GM12878 (cell line): Measurements from ENCODE around the gene CBFA2T3. TPM values are rescaled to one million over a fixed set of nuclear protein-coding genes. Genes with fewer than 3 reads are reported as not detected.
A peak's percentile ranks its signal among the peaks of the same experiment; 100 is the strongest.

Source experiments
- ATAC-seq: fragments of 200-7000 bp; cut with Tn5 transposase; 3 replicates; pipeline ENCODE4 v1.9.1; 2020; ENCODE audit warnings: mild to moderate bottlenecking, moderate library complexity
- BruUV-seq: library from RNA; stranded (reverse); fragments of 400-500 nt; replicated peaks from 2 replicates; lab custom pipeline; 2021; lab: Mats Ljungman, UMichigan
- CTCF ChIA-PET: fragments of 300-600 bp; sonication (Branson Sonifier 250); formaldehyde crosslinking; extraction: SDS; loops from one replicate; lab custom pipeline; 2021; ENCODE audit warnings: inconsistent platforms; lab: Yijun Ruan, JAX
- POLR2A ChIA-PET: fragments of 350-600 bp; formaldehyde crosslinking; extraction: SDS; loops from one replicate; lab custom pipeline; 2021; ENCODE audit warnings: inconsistent platforms; lab: Charles Lee
- RAD21 ChIA-PET: fragments of 300-600 bp; sonication (Branson Sonifier 250); formaldehyde crosslinking; loops from one replicate; lab custom pipeline; 2023; ENCODE audit warnings: antibody characterized with exemption; ENCODE audit not compliant: unreplicated experiment; lab: Charles Lee
- SMC1A ChIA-PET: fragments of 300-600 bp; sonication (Branson Sonifier 250); formaldehyde crosslinking; loops from one replicate; lab custom pipeline; 2023; ENCODE audit not compliant: unreplicated experiment, uncharacterized antibody; lab: Charles Lee
- DNase-seq: peaks from one replicate; pipeline ENCODE4 v3.0.0-alpha.2; 2011; ENCODE audit warnings: low read depth, low spot score
- FAIRE-seq: peaks from 3 replicates; lab custom pipeline; 2011; peaks lifted over from hg19 to GRCh38; lab: Jason Lieb, UNC
- H2AFZ ChIP-seq: 2 replicates; pipeline ENCODE4 v1.6.0; 2011; ENCODE audit warnings: low read depth, low read length, control low read depth; ENCODE audit not compliant: control insufficient read depth
- H3K27ac ChIP-seq: 2 replicates; pipeline ENCODE4 v1.5.1; 2011; ENCODE audit warnings: control low read depth; ENCODE audit not compliant: control insufficient read depth, insufficient read depth
- H3K27me3 ChIP-seq, 2 experiments: replicated peaks in 1 of 2; 2 replicates each; pipeline versions ENCODE4 v1.6.0 to v1.6.1; 2011; ENCODE audit warnings: low read length in 1 of 2; ENCODE audit not compliant: control insufficient read depth in 2 of 2, insufficient read depth in 2 of 2
- H3K36me3 ChIP-seq, 2 experiments: 2 replicates each; pipeline ENCODE4 v1.5.1; 2011; ENCODE audit warnings: low read length in 1 of 2; ENCODE audit not compliant: control insufficient read depth in 2 of 2, insufficient read depth in 2 of 2
- H3K4me1 ChIP-seq: 2 replicates; pipeline ENCODE4 v1.6.1; 2011; ENCODE audit warnings: mild to moderate bottlenecking, low read length, moderate library complexity, mixed read lengths; ENCODE audit not compliant: control insufficient read depth, insufficient read depth
- H3K4me2 ChIP-seq: 2 replicates; pipeline ENCODE4 v1.6.0; 2011; ENCODE audit warnings: control low read depth; ENCODE audit not compliant: control insufficient read depth, insufficient read depth
- H3K4me3 ChIP-seq: fragments of 200-600 bp; sonication (generic); 2 replicates; pipeline ENCODE4 v1.5.1; 2016
- H3K79me2 ChIP-seq: 2 replicates; pipeline ENCODE4 v1.6.0; 2011; ENCODE audit warnings: low read length; ENCODE audit not compliant: control insufficient read depth, insufficient read depth
- H3K9ac ChIP-seq: 2 replicates; pipeline ENCODE4 v1.8.0; 2011; ENCODE audit warnings: low read length, control low read depth, mixed read lengths; ENCODE audit not compliant: control insufficient read depth, insufficient read depth
- H3K9me3 ChIP-seq: replicated peaks from 3 replicates; pipeline ENCODE4 v1.5.1; 2011; ENCODE audit warnings: mild to moderate bottlenecking, low read length; ENCODE audit not compliant: control insufficient read depth, insufficient read depth
- H4K20me1 ChIP-seq: 2 replicates; pipeline ENCODE4 v1.6.0; 2011; ENCODE audit not compliant: control insufficient read depth, insufficient read depth
- ATF7 ChIP-seq: fragments of 450-650 bp; IDR thresholded peaks from 2 replicates; pipeline ENCODE4 v1.6.1; 2016; ENCODE audit warnings: low read depth, mild to moderate bottlenecking
- DPF2 ChIP-seq: fragments of 450-650 bp; IDR thresholded peaks from 2 replicates; pipeline ENCODE4 v1.6.1; 2017; ENCODE audit warnings: mild to moderate bottlenecking
- KAT2A ChIP-seq: conservative IDR thresholded peaks from 2 replicates; pipeline ENCODE4 v1.6.1; 2011; ENCODE audit warnings: low read depth, low read length; ENCODE audit not compliant: control insufficient read depth
- MXI1 ChIP-seq: fragments of 150-350 bp; IDR thresholded peaks from 2 replicates; pipeline ENCODE4 v1.6.1; 2011; ENCODE audit warnings: low read depth, mild to moderate bottlenecking, inconsistent platforms, low read length, improper control_type of control experiment
- MYB ChIP-seq: fragments of 150-350 bp; IDR thresholded peaks from 2 replicates; pipeline ENCODE4 v1.6.1; 2014; ENCODE audit warnings: mild to moderate bottlenecking, low read depth, low read length, borderline replicate concordance
- NR2C2 ChIP-seq: IDR thresholded peaks from 2 replicates; pipeline ENCODE4 v1.6.1; 2011; ENCODE audit warnings: borderline replicate concordance, low read depth; ENCODE audit not compliant: control insufficient read depth, insufficient read length
- RAD21 ChIP-seq: IDR thresholded peaks from 2 replicates; pipeline ENCODE4 v1.6.1; 2011; ENCODE audit warnings: mild to moderate bottlenecking, low read depth, low read length, moderate library complexity; ENCODE audit not compliant: insufficient read depth
- RUNX3 ChIP-seq: IDR thresholded peaks from 2 replicates; pipeline ENCODE4 v1.6.1; 2012; ENCODE audit warnings: low read length, inconsistent platforms
- SIN3A ChIP-seq: IDR thresholded peaks from 2 replicates; pipeline ENCODE4 v1.6.1; 2012; ENCODE audit warnings: low read depth, low read length, improper control_type of control experiment
- SMARCA5 ChIP-seq: fragments of 450-650 bp; IDR thresholded peaks from 2 replicates; pipeline ENCODE4 v1.6.1; 2017; ENCODE audit warnings: mild to moderate bottlenecking
- SMC3 ChIP-seq: IDR thresholded peaks from 2 replicates; pipeline ENCODE4 v1.6.1; 2011; ENCODE audit warnings: low read length, improper control_type of control experiment, borderline replicate concordance
- TCF12 ChIP-seq: IDR thresholded peaks from 2 replicates; pipeline ENCODE4 v1.6.1; 2011; ENCODE audit warnings: low read depth, mild to moderate bottlenecking, low read length
- YY1 ChIP-seq: IDR thresholded peaks from 2 replicates; pipeline ENCODE4 v1.6.1; 2011; ENCODE audit warnings: low read depth, mild to moderate bottlenecking, low read length
- WGBS: methylation state at CpG from one replicate; pipeline ENCODE4 v1.1.6; 2016; ENCODE audit warnings: low lambda C conversion rate; ENCODE audit not compliant: insufficient replicate concordance, insufficient coverage; ENCODE audit errors: missing lambda C conversion rate; 5-methylcytosine and 5-hydroxymethylcytosine counted together
- in situ Hi-C: fragments of 300-500 bp; cut with MboI; formaldehyde crosslinking; loops from 9 replicates; pipeline ENCODE4 v1.14.3; 2018; ENCODE audit warnings: mixed read lengths
- intact Hi-C: fragments of 100-400 bp; cut with micrococcal nuclease; formaldehyde crosslinking; loops from one replicate; pipeline ENCODE4 v1.14.2; 2022; ENCODE audit not compliant: unreplicated experiment
- polyA plus RNA-seq, 11 experiments: library from polyadenylated mRNA; depleted of rRNA in 4 of 11; unstranded in 6 of 11; stranded (reverse) in 5 of 11; fragments of >200 nt; fragmentation: Nextera tagmentation in 4 of 11; fragmentation: Illumina TruSeq in 1 of 11; extraction: Ambion mirVana in 4 of 11; extraction: Trizol in 1 of 11; gene quantifications; 1 replicate in 1 of 11; 2 replicates in 10 of 11; pipeline versions ENCODE4 v1.2.1 to v1.2.3, GENCODE V29; 2011 to 2016; ENCODE audit warnings: inconsistent platforms in 2 of 11, missing spikeins in 2 of 11, low read depth in 1 of 11
- total RNA-seq, 4 experiments: library from RNA; depleted of rRNA in 3 of 4; stranded (reverse); fragments of >200 nt in 3 of 4; fragmentation: Illumina TruSeq in 1 of 4; extraction: Trizol in 1 of 4; gene quantifications; 2 replicates each; pipeline versions ENCODE4 v1.2.1 to v1.2.3, GENCODE V29; 2013 to 2021
- TF ChIP-seq, protein P1 (sequence below): IDR thresholded peaks from 2 replicates; pipeline ENCODE4 v1.6.1; 2011; ENCODE audit warnings: borderline replicate concordance, low read depth, mild to moderate bottlenecking, moderate library complexity, low read length; ENCODE audit not compliant: insufficient read depth, poor library complexity, severe bottlenecking
- TF ChIP-seq, protein P2 (sequence below): fragments of 450-650 bp; IDR thresholded peaks from 2 replicates; pipeline ENCODE4 v1.6.1; 2017; ENCODE audit warnings: low read depth, mild to moderate bottlenecking, moderate library complexity
- TF ChIP-seq, protein P3 (sequence below), 3 experiments: IDR thresholded peaks in 2 of 3; conservative IDR thresholded peaks in 1 of 3; 2 replicates each; pipeline ENCODE4 v1.5.1; 2011; ENCODE audit warnings: low read depth in 3 of 3, low read length in 3 of 3, mild to moderate bottlenecking in 3 of 3, control low read depth in 2 of 3, moderate library complexity in 2 of 3, inconsistent platforms in 1 of 3, mixed read lengths in 1 of 3; ENCODE audit not compliant: control insufficient read depth in 2 of 3, insufficient read depth in 1 of 3; ENCODE audit errors: extremely low read depth in 1 of 3

The CBFA2T3 gene
- total and polyA plus RNA-seq, 10 of the 15 experiments (the other 5 are each of a cell fraction or from before 2014, with no cell fraction given), result 0.69 to 42.6 (median 4.5) TPM

DNA sequence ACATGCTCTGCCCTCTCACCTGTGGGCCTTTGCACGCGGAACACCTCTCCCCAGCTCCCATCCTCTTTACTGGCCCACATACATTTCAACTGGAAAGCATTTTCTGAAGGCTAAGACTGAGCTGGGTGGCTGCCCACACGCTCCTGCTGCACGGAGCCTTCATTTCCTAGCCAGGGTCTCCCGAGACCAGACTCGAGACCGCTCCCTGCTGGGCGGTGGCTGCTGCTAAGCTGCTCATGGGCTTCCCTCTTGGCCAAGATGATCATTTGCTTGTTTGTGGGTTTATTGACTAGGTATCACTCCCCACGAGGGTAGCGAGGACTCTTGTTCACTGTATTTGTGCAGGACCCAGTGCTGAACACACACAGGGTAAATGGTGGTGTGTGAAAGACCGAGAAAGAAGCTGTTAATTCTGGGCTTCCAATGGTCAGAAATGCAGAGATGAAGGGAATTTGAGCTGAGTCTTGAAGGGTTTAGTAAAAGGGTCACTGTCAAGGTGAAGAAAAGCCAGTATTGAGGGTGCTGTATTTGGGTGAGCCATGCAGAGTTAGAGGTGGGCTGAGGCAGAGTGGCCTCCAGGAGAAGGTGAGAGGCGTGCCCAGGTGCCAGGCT is 119.2 kb downstream of the CBFA2T3 start:
- peak; percentile 78 for ATAC-seq
- H3K36me3 ChIP-seq, result peaks cover 4 to 5% of the 10 kb centered on the region in 2 experiments; a peak in 3 of 4 replicates
- 9% methylated on average over 12 of the region's 12 CpGs for WGBS
- H2AFZ ChIP-seq, result peak overlapping the region; percentile 95
- H3K27me3 ChIP-seq, result no peaks in the 10 kb centered on the region
- POLR2A ChIA-PET, result interaction anchor here (0.9 to 1.5 kb wide), 4 partner anchors 45 to 307 kb away, joined by 3 to 8 read pairs (median 4); partner anchors contain the start of gene APRT
- H3K9me3 ChIP-seq, result no peaks in the 10 kb centered on the region
- no TSS peak for BruUV-seq
- H3K9ac ChIP-seq, result peak overlapping the region; percentile 69
- RAD21 ChIA-PET, result interaction anchor here (0.8 to 1.8 kb wide), 7 partner anchors 46 to 359 kb away, joined by 3 to 14 read pairs (median 4); partner anchors contain the start of genes APRT, CDH15, PIEZO1 and ZNF778
- intact Hi-C loops (loop anchor here (1.0 to 5.0 kb wide), 3 partner anchors 46 to 121 kb away; partner anchors contain the start of gene APRT), in situ Hi-C loops (no loop called here)
- no peak for DNase-seq
- FAIRE-seq, result peak; percentile 99
- peak overlapping the region; percentile 93 for H3K4me2 ChIP-seq
- CTCF ChIA-PET, result interaction anchor here (0.7 to 2.9 kb wide), 18 partner anchors 12 to 812 kb away, joined by 3 to 19 read pairs (median 3); partner anchors contain the start of gene APRT
- H3K79me2 ChIP-seq, result peaks cover 13% of the 10 kb centered on the region
- SMC1A ChIA-PET, result interaction anchor here (0.7 to 2.0 kb wide), 11 partner anchors 17 to 154 kb away, joined by 3 to 5 read pairs (median 3); no protein-coding TSS in a partner anchor
- 0 out of 2 replicates have a peak, but pooled peaks cover 2% of the 10 kb centered on the region for H4K20me1 ChIP-seq
- peak overlapping the region; percentile 64; the same call in 1 of the 2 replicates for H3K27ac ChIP-seq
- H3K4me3 ChIP-seq, result peak overlapping the region; percentile 88
- H3K4me1 ChIP-seq, result peaks cover 23% of the 10 kb centered on the region
- no peak for TF ChIP-seq KAT2A
- TF ChIP-seq SMC3, result peak; percentile 62; the same call in 1 of the 2 replicates
- TF ChIP-seq, protein P1, sequence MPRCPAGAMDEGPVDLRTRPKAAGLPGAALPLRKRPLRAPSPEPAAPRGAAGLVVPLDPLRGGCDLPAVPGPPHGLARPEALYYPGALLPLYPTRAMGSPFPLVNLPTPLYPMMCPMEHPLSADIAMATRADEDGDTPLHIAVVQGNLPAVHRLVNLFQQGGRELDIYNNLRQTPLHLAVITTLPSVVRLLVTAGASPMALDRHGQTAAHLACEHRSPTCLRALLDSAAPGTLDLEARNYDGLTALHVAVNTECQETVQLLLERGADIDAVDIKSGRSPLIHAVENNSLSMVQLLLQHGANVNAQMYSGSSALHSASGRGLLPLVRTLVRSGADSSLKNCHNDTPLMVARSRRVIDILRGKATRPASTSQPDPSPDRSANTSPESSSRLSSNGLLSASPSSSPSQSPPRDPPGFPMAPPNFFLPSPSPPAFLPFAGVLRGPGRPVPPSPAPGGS, result no peak
- TF ChIP-seq SIN3A, result no peak
- TF ChIP-seq MYB, result no peak
- TF ChIP-seq, protein P2, sequence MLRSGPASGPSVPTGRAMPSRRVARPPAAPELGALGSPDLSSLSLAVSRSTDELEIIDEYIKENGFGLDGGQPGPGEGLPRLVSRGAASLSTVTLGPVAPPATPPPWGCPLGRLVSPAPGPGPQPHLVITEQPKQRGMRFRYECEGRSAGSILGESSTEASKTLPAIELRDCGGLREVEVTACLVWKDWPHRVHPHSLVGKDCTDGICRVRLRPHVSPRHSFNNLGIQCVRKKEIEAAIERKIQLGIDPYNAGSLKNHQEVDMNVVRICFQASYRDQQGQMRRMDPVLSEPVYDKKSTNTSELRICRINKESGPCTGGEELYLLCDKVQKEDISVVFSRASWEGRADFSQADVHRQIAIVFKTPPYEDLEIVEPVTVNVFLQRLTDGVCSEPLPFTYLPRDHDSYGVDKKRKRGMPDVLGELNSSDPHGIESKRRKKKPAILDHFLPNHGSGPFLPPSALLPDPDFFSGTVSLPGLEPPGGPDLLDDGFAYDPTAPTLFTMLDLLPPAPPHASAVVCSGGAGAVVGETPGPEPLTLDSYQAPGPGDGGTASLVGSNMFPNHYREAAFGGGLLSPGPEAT, result no peak
- TF ChIP-seq MXI1, result peak; percentile 39; the same call in 1 of the 2 replicates
- TF ChIP-seq, protein P3, sequence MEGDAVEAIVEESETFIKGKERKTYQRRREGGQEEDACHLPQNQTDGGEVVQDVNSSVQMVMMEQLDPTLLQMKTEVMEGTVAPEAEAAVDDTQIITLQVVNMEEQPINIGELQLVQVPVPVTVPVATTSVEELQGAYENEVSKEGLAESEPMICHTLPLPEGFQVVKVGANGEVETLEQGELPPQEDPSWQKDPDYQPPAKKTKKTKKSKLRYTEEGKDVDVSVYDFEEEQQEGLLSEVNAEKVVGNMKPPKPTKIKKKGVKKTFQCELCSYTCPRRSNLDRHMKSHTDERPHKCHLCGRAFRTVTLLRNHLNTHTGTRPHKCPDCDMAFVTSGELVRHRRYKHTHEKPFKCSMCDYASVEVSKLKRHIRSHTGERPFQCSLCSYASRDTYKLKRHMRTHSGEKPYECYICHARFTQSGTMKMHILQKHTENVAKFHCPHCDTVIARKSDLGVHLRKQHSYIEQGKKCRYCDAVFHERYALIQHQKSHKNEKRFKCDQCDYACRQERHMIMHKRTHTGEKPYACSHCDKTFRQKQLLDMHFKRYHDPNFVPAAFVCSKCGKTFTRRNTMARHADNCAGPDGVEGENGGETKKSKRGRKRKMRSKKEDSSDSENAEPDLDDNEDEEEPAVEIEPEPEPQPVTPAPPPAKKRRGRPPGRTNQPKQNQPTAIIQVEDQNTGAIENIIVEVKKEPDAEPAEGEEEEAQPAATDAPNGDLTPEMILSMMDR (IDR thresholded peaks at IDR 0.05 in 2 of 3, conservative IDR thresholded peaks at IDR 0.05 in 1 of 3; ENCODE audit: control insufficient read depth in 2 of 3, extremely low read depth in 1 of 3, insufficient read depth in 1 of 3, low read depth in 3 of 3, low read length in 3 of 3), result peak; percentile 73 to 83 (median 82)
- TF ChIP-seq DPF2, result no peak; the same call in 1 of the 2 replicates
- TF ChIP-seq TCF12, result no peak
- TF ChIP-seq NR2C2, result no peak
- TF ChIP-seq RUNX3, result peak; percentile 49; the same call in 1 of the 2 replicates
- no peak for TF ChIP-seq ATF7
- peak; percentile 69; the same call in 1 of the 2 replicates for TF ChIP-seq YY1
- TF ChIP-seq SMARCA5, result peak; percentile 43; the same call in 1 of the 2 replicates
- TF ChIP-seq RAD21, result peak; percentile 61
- TF ChIP-seq, all 136 proteins: peak for 7
